ENCODE measurements around the gene KIAA1210.

GRCh38 chrX:119127650-119128049 is at the start of gene KIAA1210:
- TF ChIP-seq CTCF (conservative IDR thresholded peaks at IDR 0.05; ENCODE audit: low read depth, low read length): no peak
- no peak for TF ChIP-seq EZH2 (IDR thresholded peaks at IDR 0.05; ENCODE audit: borderline replicate concordance, low read depth, low read length, poor library complexity, severe bottlenecking)

All from A673 (cell line).